Activated CD4-positive, alpha-beta T cell treated with anti-CD3 and anti-CD28 coated beads, Interleukin-2, amount 50 U/mL, for 24 hours (primary cell): ENCODE measurements around the gene MEGF11.
"Not testable (repeated sequence)": the region's sequence is repeated elsewhere in the genome, so short reads cannot be mapped to it uniquely, and the experiment has no call there.

Source experiments
- DNase-seq, 2 donors: peaks; one replicate each; pipeline ENCODE4 v3.0.0-alpha.2; 2020; ENCODE audit warnings: low read depth in 1 of 2, low spot score in 1 of 2

MEGF11 gene

DNA sequence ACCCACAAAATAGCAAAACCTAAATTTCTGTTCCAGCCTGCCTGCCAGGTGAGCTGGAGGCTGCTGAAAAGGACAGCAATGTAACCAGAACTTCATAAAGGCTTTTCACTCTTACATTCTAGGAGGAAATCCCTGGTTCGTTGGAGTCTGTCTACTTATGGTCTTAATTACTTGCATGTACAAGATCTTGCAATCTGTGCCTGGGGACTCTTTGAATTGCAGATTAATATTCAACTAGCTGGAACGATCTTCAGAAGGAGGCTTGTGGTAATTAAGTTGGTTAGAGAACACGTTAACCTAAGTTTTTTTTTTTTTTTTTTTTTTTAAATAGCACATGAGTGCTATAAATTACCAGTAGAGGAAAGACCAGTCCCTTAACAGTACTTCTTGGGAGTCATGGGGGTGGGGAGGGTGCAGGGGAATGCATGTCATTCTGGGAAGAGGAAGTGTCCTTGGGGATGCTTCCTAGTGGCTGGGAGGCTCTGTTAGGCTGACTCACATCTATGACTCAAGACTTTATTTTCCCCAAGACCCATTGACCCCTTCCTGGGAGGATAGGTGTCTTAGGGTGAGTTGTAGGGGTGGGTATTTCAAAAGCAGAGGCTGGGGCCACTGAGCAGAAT is 244.5 kb downstream of the MEGF11 start:
- DNase-seq = no peak

- DNase-seq = no peak
These were observed 245.8 kb downstream of the MEGF11 start for GRCh38 chr15:66007663-66008262.

GRCh38 chr15:66006986-66007385 is 246.6 kb downstream of the MEGF11 start:
- no peak for DNase-seq

DNA sequence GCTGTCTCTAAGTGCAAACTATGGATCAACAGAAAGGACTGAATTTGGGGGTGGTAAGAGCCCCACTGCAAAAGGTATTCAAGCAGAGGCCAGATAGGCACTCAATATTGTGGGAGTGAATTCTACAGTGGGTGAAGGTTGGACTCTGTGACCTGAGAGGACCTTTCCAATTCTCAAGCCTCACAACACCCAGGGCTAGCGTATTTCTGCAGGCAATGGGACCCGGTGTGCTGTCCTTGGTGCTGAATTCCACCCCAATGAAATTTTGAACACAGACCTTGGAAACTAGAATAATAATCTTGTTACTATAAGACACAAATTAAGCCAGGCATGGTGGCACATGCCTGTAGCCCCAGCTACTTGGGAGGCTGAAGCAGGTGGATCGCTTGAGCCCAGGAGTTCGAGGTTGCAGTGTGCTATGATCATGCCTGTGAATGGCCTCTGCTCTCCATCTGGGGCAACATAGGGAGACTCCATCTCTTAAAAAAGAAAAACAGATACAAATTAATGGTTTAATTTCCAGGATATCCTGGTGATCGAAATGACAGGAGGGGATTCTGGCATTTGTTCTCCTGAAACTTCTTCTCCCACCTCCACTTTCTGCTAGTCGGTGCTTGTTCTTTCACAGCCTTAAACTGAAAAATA is 248.8 kb downstream of the MEGF11 start:
- DNase-seq = no peak

- DNase-seq = not testable (repeated sequence)
These were observed 250.4 kb downstream of the MEGF11 start for GRCh38 chr15:66003129-66003528.

GRCh38 chr15:66001717-66002426 is 251.7 kb downstream of the MEGF11 start:
- no peak for DNase-seq

DNA sequence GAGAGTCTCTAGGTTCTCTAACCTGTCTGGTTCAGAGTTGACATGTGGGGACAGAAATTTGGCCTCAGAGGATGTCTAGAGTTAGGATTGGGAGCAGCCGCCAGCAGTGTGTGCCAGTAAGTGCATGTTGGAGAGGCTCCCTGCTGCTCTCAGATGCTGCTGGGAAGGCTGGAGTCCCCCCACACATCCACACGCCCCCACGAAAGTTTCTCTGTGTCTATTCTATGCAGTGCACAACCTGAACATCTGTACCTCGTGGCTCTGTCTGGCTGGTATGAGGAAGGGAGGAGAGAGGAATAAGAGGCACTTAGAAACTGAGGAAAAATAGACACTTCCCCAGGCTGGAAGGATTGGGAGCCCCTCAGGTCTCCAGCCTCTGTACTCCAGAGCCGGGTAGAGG is 252.5 kb downstream of the MEGF11 start:
- no peak for DNase-seq

GRCh38 chr15:65998486-65998885 is 255.1 kb downstream of the MEGF11 start:
- DNase-seq = no peak

DNA sequence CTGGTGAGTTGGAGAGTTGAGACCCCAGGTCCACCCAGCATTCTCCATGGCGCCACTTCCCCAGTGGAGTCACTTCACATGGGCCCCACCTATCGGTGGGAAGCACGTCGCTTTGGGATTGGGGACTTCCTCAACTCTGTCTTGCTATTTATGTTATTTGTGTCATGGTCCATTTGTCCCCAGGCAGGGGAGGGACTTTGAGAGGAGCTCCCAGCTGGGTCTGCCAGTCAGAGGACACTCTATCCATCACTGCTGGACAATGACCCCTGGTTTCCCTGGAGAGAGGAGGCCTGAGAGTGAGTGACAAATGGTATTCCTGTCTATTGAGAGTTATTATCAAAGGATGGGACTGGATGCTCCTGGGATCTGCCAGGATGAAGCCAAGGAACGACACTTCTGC is 256.6 kb downstream of the MEGF11 start:
- no peak for DNase-seq

- no peak for DNase-seq
These were observed 258.7 kb downstream of the MEGF11 start for GRCh38 chr15:65994832-65995231.

DNA sequence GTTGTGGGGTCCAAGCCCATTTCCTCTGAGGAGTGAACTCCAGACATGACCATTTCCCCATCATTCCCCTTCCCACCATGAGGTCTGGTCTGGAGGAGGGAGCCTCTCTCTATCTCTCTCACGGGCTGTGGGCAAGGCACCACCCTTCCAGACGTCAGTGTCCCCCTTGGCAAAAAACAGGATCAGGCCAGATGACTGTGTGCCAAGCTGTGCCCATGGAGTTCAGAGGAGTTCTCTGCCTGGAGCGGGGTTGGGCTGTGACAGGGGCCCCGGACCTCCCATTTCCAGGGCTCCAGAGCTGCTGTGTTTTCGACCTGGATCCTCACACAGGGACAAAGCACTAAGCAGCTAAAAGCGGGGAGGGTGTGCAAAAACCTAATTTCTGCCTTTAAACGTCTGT is 259.8 kb downstream of the MEGF11 start:
- no peak for DNase-seq

DNA sequence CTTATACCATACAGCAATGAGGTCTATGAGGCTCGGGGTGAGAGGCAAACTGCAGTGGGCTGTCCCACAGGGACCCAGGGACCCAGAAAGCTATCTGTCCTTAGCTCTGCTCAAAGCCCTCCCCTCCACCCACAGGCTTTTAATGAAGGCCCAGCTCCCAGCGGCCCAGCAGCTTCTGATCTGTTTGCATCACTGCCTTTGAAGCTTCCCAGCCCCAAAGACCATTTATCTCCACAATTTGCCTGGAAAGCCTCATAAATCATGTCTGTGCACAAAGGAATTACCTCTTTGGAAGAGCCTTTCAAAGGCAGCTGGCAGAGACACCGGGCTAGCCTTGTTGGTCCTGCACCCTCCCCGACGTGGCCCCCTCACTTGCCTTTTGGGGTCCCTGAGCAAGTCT is 260.3 kb downstream of the MEGF11 start:
- no peak for DNase-seq

- DNase-seq = no peak
These were observed 261.6 kb downstream of the MEGF11 start for GRCh38 chr15:65991721-65992483.

GRCh38 chr15:65990298-65990981 is 263.1 kb downstream of the MEGF11 start:
- DNase-seq = no peak

DNA sequence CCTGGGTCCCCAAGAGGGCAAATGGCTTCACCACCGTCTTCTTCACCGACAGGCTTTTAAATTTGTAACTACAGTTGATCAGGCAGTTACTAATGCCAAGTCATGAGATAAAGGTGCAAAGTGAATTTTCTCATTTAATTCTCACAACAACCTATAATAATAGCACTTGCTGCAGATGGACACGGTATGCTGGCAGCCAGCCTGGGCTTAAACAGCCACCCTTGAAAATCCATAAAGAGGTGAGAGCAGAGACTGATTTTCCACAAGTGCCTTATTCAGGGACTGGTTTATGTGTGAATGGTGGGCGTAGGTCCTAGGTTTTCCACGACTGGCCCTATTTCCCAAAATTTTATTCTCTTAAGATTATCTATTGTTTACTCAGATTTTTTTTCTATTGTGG is 266.4 kb downstream of the MEGF11 start:
- no peak for DNase-seq

DNA sequence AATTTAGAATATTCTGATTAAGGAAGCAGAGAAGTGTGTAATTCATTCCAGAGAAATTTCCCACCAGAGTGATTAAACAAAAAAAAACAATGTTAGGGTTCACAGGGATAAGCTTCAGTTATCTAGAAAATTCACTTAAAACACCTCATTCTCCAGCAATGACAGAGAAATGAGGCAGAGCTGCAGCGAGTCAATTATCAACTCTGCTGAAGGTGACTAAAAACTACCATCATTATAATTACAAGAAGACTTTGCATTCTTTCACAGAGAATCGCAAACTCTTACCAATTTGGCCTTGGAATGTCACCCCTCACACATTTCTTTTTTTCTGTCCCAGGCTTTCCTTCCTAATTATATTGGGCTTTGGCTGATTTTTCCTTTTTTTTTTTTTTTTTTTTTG is 267.1 kb downstream of the MEGF11 start:
- DNase-seq = no peak

- no peak for DNase-seq
These were observed 268.2 kb downstream of the MEGF11 start for GRCh38 chr15:65985387-65985786.

GRCh38 chr15:65982627-65983322 is 270.8 kb downstream of the MEGF11 start:
- DNase-seq = no peak

DNA sequence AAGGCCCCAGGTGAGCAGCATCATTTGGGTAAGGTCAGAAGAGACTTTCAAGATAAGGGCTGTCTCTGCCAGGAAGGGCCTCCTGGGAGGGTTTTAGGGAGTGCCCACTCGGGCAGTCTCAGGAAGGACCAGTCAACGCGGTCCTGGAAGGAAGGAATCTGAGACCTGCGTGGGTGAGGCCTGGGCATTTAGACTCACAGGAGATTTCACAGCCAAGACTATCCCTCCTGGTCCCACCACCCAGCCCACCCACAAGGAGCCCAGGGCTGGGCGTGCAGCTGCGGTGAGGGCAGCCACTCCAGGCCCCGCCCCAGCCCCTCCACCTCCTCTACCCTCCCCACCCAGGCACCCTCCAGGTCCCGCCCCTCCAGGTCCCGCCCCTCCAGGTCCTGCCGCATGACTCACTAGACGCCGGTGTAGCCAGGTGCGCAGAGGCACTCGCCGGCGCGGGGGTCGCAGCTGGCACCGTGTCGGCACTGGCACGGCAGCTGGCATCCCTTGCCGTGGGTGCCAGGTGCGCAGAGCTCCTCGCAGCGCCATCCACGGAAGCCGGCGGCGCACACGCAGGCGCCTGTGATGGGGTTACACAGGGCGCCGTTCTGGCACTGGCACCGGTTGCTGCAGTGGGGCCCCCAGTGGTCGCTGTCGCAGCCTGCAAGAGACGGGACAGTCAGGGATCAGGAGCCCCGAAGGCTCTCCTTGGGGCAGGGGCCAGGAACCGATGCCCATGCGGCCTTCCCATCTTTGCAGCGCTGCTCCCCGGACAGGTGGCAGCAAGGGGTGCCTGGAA is 271.5 kb downstream of the MEGF11 start:
- DNase-seq = peak; percentile 28 to 32
